HepG2 (cell line): ENCODE results near the gene ADAMTS4. TPM values are rescaled to one million over a fixed set of nuclear protein-coding genes. Genes with fewer than 3 reads are reported as not detected.

Source experiments
- ATAC-seq: fragments of 200-7000 bp; cut with Tn5 transposase; 3 replicates; pipeline ENCODE4 v1.9.1; 2020; ENCODE audit warnings: mild to moderate bottlenecking, moderate library complexity
- BruUV-seq: library from RNA; stranded (reverse); fragments of 400-500 nt; replicated peaks from 2 replicates; lab custom pipeline; 2021; lab: Mats Ljungman, UMichigan
- CTCF ChIA-PET: fragments of 300-600 bp; formaldehyde crosslinking; extraction: SDS; loops from one replicate; lab custom pipeline; 2021; ENCODE audit warnings: low total read pairs, inconsistent platforms, low intra/inter-chr PET ratio; lab: Yijun Ruan, JAX
- POLR2A ChIA-PET: fragments of 350-600 bp; sonication (Branson Sonifier 250); formaldehyde crosslinking; loops from one replicate; lab custom pipeline; 2020; ENCODE audit warnings: antibody characterized with exemption, inconsistent platforms; lab: Yijun Ruan, JAX
- DNase-seq: peaks from one replicate; pipeline ENCODE4 v3.0.0-alpha.2; 2015; ENCODE audit warnings: low spot score
- FAIRE-seq: peaks from 3 replicates; lab custom pipeline; 2011; peaks lifted over from hg19 to GRCh38; lab: Jason Lieb, UNC
- H2AFZ ChIP-seq: one replicate; pipeline ENCODE4 v1.6.1; 2011; ENCODE audit warnings: low read length, inconsistent platforms
- H3K27ac ChIP-seq: fragments of 300-600 bp; 3 replicates; pipeline ENCODE4 v1.8.0; 2011; ENCODE audit warnings: mixed run types, mild to moderate bottlenecking, mixed read lengths, low read length, inconsistent platforms; ENCODE audit not compliant: insufficient read depth; ENCODE audit errors: extremely low read length
- H3K27me3 ChIP-seq, 2 experiments: fragments of 200-600 bp in 1 of 2; 2 replicates in 1 of 2; 3 replicates in 1 of 2; pipeline versions ENCODE4 v1.6.0 to v1.8.0; 2011; ENCODE audit warnings: low read length in 2 of 2, mild to moderate bottlenecking in 2 of 2, moderate library complexity in 2 of 2, inconsistent platforms in 1 of 2; ENCODE audit not compliant: insufficient read depth in 2 of 2, control insufficient read depth in 1 of 2
- H3K36me3 ChIP-seq, 2 experiments: fragments of 200-600 bp in 1 of 2; replicated peaks in 1 of 2; 2 replicates in 1 of 2; 3 replicates in 1 of 2; pipeline versions ENCODE4 v1.5.1 to v1.8.0; 2011; ENCODE audit warnings: low read length in 2 of 2, inconsistent platforms in 1 of 2; ENCODE audit not compliant: insufficient read depth in 2 of 2, control insufficient read depth in 1 of 2
- H3K4me1 ChIP-seq: 2 replicates; pipeline ENCODE4 v1.5.1; 2012; ENCODE audit warnings: low read length, inconsistent platforms; ENCODE audit not compliant: insufficient read depth
- H3K4me2 ChIP-seq: 2 replicates; pipeline ENCODE4 v1.6.0; 2011; ENCODE audit warnings: low read depth, low read length, inconsistent platforms
- H3K4me3 ChIP-seq, 3 experiments: fragments of 200-600 bp in 1 of 3; sonication (generic), shearing (Covaris generic) in 1 of 3; replicated peaks in 1 of 3; 2 replicates each; pipeline ENCODE4 v1.5.1; 2011 to 2016; ENCODE audit warnings: low read length in 3 of 3, inconsistent platforms in 2 of 3, low read depth in 2 of 3, mild to moderate bottlenecking in 2 of 3, control low read depth in 1 of 3, mixed read lengths in 1 of 3; ENCODE audit not compliant: insufficient read depth in 1 of 3
- H3K79me2 ChIP-seq: one replicate; pipeline ENCODE4 v1.6.1; 2011; ENCODE audit warnings: low read length, inconsistent platforms; ENCODE audit not compliant: insufficient read depth
- H3K9ac ChIP-seq: 2 replicates; pipeline ENCODE4 v1.6.0; 2011; ENCODE audit warnings: mild to moderate bottlenecking, low read depth, low read length, inconsistent platforms; ENCODE audit not compliant: insufficient read depth
- H3K9me3 ChIP-seq: 2 replicates; pipeline ENCODE4 v1.5.1; 2012; ENCODE audit warnings: mild to moderate bottlenecking, low read length
- H4K20me1 ChIP-seq: 2 replicates; pipeline ENCODE4 v1.6.0; 2011; ENCODE audit warnings: inconsistent platforms, mild to moderate bottlenecking, low read length, moderate library complexity; ENCODE audit not compliant: insufficient read depth
- ATM ChIP-seq: fragments of 450-650 bp; IDR thresholded peaks from 2 replicates; pipeline ENCODE4 v1.7.1; 2017; ENCODE audit warnings: mild to moderate bottlenecking, borderline replicate concordance
- ISL2 ChIP-seq: sonication (generic); formaldehyde crosslinking; IDR thresholded peaks from 2 replicates; pipeline ENCODE4 v1.5.0; 2020; ENCODE audit warnings: missing genetic modification reagents
- JUN ChIP-seq: sonication (generic); formaldehyde crosslinking; IDR thresholded peaks from 2 replicates; pipeline ENCODE4 v1.4.0; 2020; ENCODE audit warnings: mild to moderate bottlenecking, missing genetic modification reagents
- LRRFIP1 ChIP-seq: sonication (generic); formaldehyde crosslinking; conservative IDR thresholded peaks from 2 replicates; pipeline ENCODE4 v1.4.0; 2020; ENCODE audit warnings: missing genetic modification reagents
- PHF8 ChIP-seq: sonication (generic); formaldehyde crosslinking; IDR thresholded peaks from 2 replicates; pipeline ENCODE4 v1.5.0; 2020; ENCODE audit warnings: missing genetic modification reagents
- POLR2A ChIP-seq, 2 experiments: IDR thresholded peaks; 2 replicates each; pipeline ENCODE4 v1.6.1; 2011; ENCODE audit warnings: low read depth in 2 of 2, low read length in 2 of 2, mild to moderate bottlenecking in 1 of 2, moderate library complexity in 1 of 2; ENCODE audit not compliant: insufficient read depth in 1 of 2
- POLR2G ChIP-seq: fragments of 200-400 bp; formaldehyde crosslinking; IDR thresholded peaks from 2 replicates; pipeline ENCODE4 v1.6.1; 2018; ENCODE audit warnings: mild to moderate bottlenecking, low read depth, low read length, moderate library complexity
- REL ChIP-seq: sonication (generic); formaldehyde crosslinking; conservative IDR thresholded peaks from 2 replicates; pipeline ENCODE4 v1.8.0; 2022; ENCODE audit warnings: mild to moderate bottlenecking, missing genetic modification reagents, moderate library complexity
- RXRB ChIP-seq: IDR thresholded peaks from 2 replicates; pipeline ENCODE4 v1.6.1; 2016; ENCODE audit warnings: borderline replicate concordance, missing genetic modification reagents, missing compliant biosample characterization
- SIN3A ChIP-seq: IDR thresholded peaks from 2 replicates; pipeline ENCODE4 v1.6.1; 2011; ENCODE audit warnings: low read depth, mild to moderate bottlenecking, control low read depth, low read length, borderline replicate concordance
- SPEN ChIP-seq: sonication (generic); formaldehyde crosslinking; IDR thresholded peaks from 2 replicates; pipeline ENCODE4 v1.5.1; 2020; ENCODE audit warnings: low read depth, mild to moderate bottlenecking, missing genetic modification reagents
- SRSF1 ChIP-seq: fragments of 200-400 bp; formaldehyde crosslinking; optimal IDR thresholded peaks from 2 replicates; pipeline ENCODE3; 2017; ENCODE audit warnings: mild to moderate bottlenecking, low read depth, low read length, moderate library complexity
- TSC22D2 ChIP-seq: sonication (generic); formaldehyde crosslinking; IDR thresholded peaks from 2 replicates; pipeline ENCODE4 v1.5.1; 2020; ENCODE audit warnings: missing genetic modification reagents, mild to moderate bottlenecking, borderline replicate concordance
- UBTF ChIP-seq: sonication (generic); formaldehyde crosslinking; IDR thresholded peaks from 2 replicates; pipeline ENCODE4 v1.4.0; 2020; ENCODE audit warnings: mild to moderate bottlenecking, missing genetic modification reagents
- ZNF275 ChIP-seq: sonication (generic); formaldehyde crosslinking; IDR thresholded peaks from 2 replicates; pipeline ENCODE4 v1.8.0; 2022; ENCODE audit warnings: missing genetic modification reagents, mild to moderate bottlenecking, inconsistent platforms, borderline replicate concordance
- ZNF496 ChIP-seq: sonication (generic); formaldehyde crosslinking; IDR thresholded peaks from 2 replicates; pipeline ENCODE4 v1.8.1; 2023; ENCODE audit warnings: mild to moderate bottlenecking, moderate library complexity, missing genetic modification reagents; ENCODE audit not compliant: insufficient replicate concordance
- ZNF567 ChIP-seq: sonication (generic); formaldehyde crosslinking; IDR thresholded peaks from 2 replicates; pipeline ENCODE4 v1.8.1; 2023; ENCODE audit warnings: mild to moderate bottlenecking, missing genetic modification reagents, borderline replicate concordance
- WGBS: methylation state at CpG from one replicate; pipeline ENCODE4 v1.1.6; 2017; ENCODE audit warnings: low lambda C conversion rate; 5-methylcytosine and 5-hydroxymethylcytosine counted together
- in situ Hi-C: cut with HindIII; loops from 2 replicates; pipeline ENCODE4 v1.10.0; 2017; ENCODE audit warnings: low pct_unique_long_range_greater_than_20kb; ENCODE audit not compliant: extremely low pct_ligation_motif_present
- intact Hi-C: fragments of 100-400 bp; cut with micrococcal nuclease; formaldehyde crosslinking; loops from one replicate; pipeline ENCODE4 v1.10.0; 2022; ENCODE audit not compliant: unreplicated experiment
- polyA plus RNA-seq, 8 experiments: library from polyadenylated mRNA; depleted of rRNA in 3 of 8; stranded (reverse) in 7 of 8; unstranded in 1 of 8; fragments of >200 nt; fragmentation: Illumina TruSeq in 4 of 8; extraction: Trizol in 4 of 8; gene quantifications; 2 replicates each; pipeline versions ENCODE4 v1.2.1 to v1.2.3, GENCODE V29; 2011 to 2016; ENCODE audit warnings: low read depth in 4 of 8, missing spikeins in 1 of 8, mixed read lengths in 1 of 8; ENCODE audit not compliant: insufficient read depth in 1 of 8
- total RNA-seq, 5 experiments: library from RNA; depleted of rRNA; stranded (reverse); fragments of >200 nt; fragmentation: Illumina TruSeq; extraction: Trizol; gene quantifications; 2 replicates each; pipeline ENCODE4 v1.2.3, GENCODE V29; 2016; ENCODE audit warnings: low read depth in 1 of 5

The ADAMTS4 gene
- total and polyA plus RNA-seq, 2 of the 13 experiments (the other 11 are each of a cell fraction or from before 2014, with no cell fraction given): 0.51 to 1.7 TPM

GRCh38 chr1:161216945-161217712 is 18.3 kb upstream of the ADAMTS4 start:
- DNase-seq (peak; percentile 59), ATAC-seq (peak; percentile 17), FAIRE-seq (peak; percentile 58)
- CTCF ChIA-PET: no interaction called here
- in situ Hi-C loops (no loop called here), intact Hi-C loops (no loop called here)
- Histone ChIP-seq H3K27me3 (no peaks in the 10 kb centered on the region; a peak in 1 of 5 replicates), H3K4me1 (peaks cover 65% of the 10 kb centered on the region), H3K9ac (peak overlapping the region; percentile 67), H2AFZ (no peak overlapping the region), H4K20me1 (peaks cover 3% of the 10 kb centered on the region), H3K36me3 (peaks cover 2 to 28% of the 10 kb centered on the region in 2 experiments), H3K27ac (peak overlapping the region; percentile 99), H3K9me3 (no peaks in the 10 kb centered on the region), H3K4me3 (peak overlapping the region in 2 of 3 experiments; percentile 31 to 63; a peak in 3 of 6 replicates), H3K79me2 (peaks cover 6% of the 10 kb centered on the region), H3K4me2 (peak overlapping the region; percentile 87)
- POLR2A ChIA-PET: interaction anchor here (0.8 to 12.5 kb wide), 11 partner anchors 9 to 172 kb away, joined by 3 to 357 read pairs (median 11); partner anchors contain the start of genes ADAMTS4, NDUFS2, PPOX and SDHC
- WGBS: 52% methylated on average over 7 of the region's 7 CpGs
- no TSS peak for BruUV-seq
- TF ChIP-seq SRSF1 (no peak), ZNF275 (CRISPR knock-in tag) (no peak), UBTF (CRISPR knock-in tag) (peak; percentile 11; the same call in 1 of the 2 replicates), LRRFIP1 (no peak), ATM (no peak), ISL2 (0 out of 2 replicates have a peak, but pooled peaks have one; percentile 2), RXRB (CRISPR knock-in tag) (peak; percentile 21; the same call in 1 of the 2 replicates), POLR2G (0 out of 2 replicates have a peak, but pooled peaks have one; percentile 11), REL (no peak), PHF8 (no peak), ZNF567 (CRISPR knock-in tag) (no peak), SPEN (CRISPR knock-in tag) (0 out of 2 replicates have a peak, but pooled peaks have one; percentile 22), POLR2A (IDR thresholded peaks at IDR 0.05; ENCODE audit: insufficient read depth in 1 of 2, low read depth in 2 of 2, low read length in 2 of 2) (peak in 1 of 2 experiments; percentile 14; a peak in 2 of 4 replicates), SIN3A (no peak), JUN (no peak), TSC22D2 (no peak), ZNF496 (CRISPR knock-in tag) (no peak)
